ENCODE data around the gene UBR3. TPM values are rescaled to one million over a fixed set of nuclear protein-coding genes. Genes with fewer than 3 reads are reported as not detected.
"Not testable (repeated sequence)": the region's sequence is repeated elsewhere in the genome, so short reads cannot be mapped to it uniquely, and the experiment has no call there.

Gene UBR3
- total RNA-seq, 4 donors from 2014 or later: 101 to 192 (median 114) TPM

DNA sequence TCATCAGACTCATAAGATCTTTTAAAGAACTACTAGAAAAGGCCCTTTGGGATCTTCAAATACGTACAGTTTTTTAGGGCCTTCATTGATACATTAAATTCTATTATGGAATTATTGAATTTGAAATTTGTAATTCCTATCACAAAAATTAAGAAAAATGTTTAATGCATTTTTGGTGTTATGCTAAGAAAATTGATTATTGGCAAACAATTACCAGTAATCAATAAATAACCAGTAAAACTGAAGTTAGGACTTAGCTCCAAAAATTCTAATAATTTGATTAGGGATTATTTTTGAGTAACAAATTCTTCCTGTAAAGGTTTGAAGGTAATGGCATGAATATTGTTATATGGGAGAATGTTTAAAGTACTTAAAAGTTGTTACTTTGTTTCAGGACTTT is 119.3 kb downstream of the UBR3 start:
- H3K4me1 ChIP-seq: no peaks in the 10 kb centered on the region
- H3K36me3 ChIP-seq: peaks cover 3 to 5% of the 10 kb centered on the region in 2 donors
- WGBS, 2 donors: 98% methylated on average over 1 of the region's 1 CpG
- intact Hi-C loops (cut with DNase I): no loop called here
- no peak overlapping the region for H3K27ac ChIP-seq
- H3K27me3 ChIP-seq: no peaks in the 10 kb centered on the region
- no peak overlapping the region for H3K4me3 ChIP-seq (replicated peaks in 1 of 3)
- H3K9me3 ChIP-seq: no peaks in the 10 kb centered on the region
- no peak for TF ChIP-seq CTCF (IDR thresholded peaks at IDR 0.05)
- TF ChIP-seq POLR2A (IDR thresholded peaks at IDR 0.05): no peak
- no peak for DNase-seq

- no peaks in the 10 kb centered on the region for H3K9me3 ChIP-seq
- no peaks in the 10 kb centered on the region for H3K4me1 ChIP-seq
- DNase-seq: no peak
- TF ChIP-seq POLR2A (IDR thresholded peaks at IDR 0.05) (no peak), CTCF (IDR thresholded peaks at IDR 0.05) (no peak)
- peaks cover 13 to 18% of the 10 kb centered on the region in 2 donors for H3K36me3 ChIP-seq
- no peaks in the 10 kb centered on the region for H3K27me3 ChIP-seq
- intact Hi-C loops (cut with DNase I): no loop called here
- H3K27ac ChIP-seq: no peak overlapping the region
- H3K4me3 ChIP-seq (replicated peaks in 1 of 3): no peak overlapping the region
These were observed 128.7 kb downstream of the UBR3 start for GRCh38 chr2:169955940-169956339.

- H3K4me3 ChIP-seq (replicated peaks in 1 of 3); intact Hi-C loops (cut with DNase I); DNase-seq; H3K4me1 ChIP-seq; H3K27me3 ChIP-seq; H3K9me3 ChIP-seq; H3K27ac ChIP-seq: not testable (repeated sequence)
- WGBS, 2 donors: 94 to 97% methylated on average over 5 of the region's 5 CpGs
- peaks cover 16 to 18% of the 10 kb centered on the region in 2 donors for H3K36me3 ChIP-seq
These were observed 130.0 kb downstream of the UBR3 start for GRCh38 chr2:169957219-169957618.

DNA sequence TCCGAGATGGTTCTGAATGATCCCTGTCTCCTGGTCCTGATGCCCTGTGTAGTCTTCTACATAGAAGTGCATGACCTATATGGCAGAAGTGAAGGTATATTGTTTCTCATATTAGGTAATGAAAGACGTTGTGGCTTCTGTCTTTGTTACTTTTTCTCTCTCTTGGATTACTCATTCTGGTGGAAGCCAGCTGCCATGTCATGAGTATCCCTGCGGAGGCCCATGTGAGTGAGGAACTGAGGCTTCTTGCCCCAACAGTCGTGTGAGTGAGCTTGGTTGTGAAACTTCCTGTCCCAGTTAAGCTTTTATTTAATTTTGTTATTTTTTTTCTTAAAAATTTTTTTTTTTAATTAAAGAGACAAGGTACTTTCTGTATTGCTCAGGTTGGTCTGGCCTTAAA is 134.7 kb downstream of the UBR3 start:
- intact Hi-C loops (cut with DNase I): no loop called here
- Histone ChIP-seq H3K36me3 (peaks cover 16 to 23% of the 10 kb centered on the region in 2 donors), H3K4me1 (no peaks in the 10 kb centered on the region), H3K9me3 (no peaks in the 10 kb centered on the region), H3K4me3 (replicated peaks in 1 of 3) (no peak overlapping the region), H3K27ac (no peak overlapping the region), H3K27me3 (no peaks in the 10 kb centered on the region)
- TF ChIP-seq POLR2A (IDR thresholded peaks at IDR 0.05): no peak
- whole genome bisulfite sequencing, 2 donors: 88 to 91% methylated on average over 4 of the region's 4 CpGs
- no peak for DNase-seq

DNA sequence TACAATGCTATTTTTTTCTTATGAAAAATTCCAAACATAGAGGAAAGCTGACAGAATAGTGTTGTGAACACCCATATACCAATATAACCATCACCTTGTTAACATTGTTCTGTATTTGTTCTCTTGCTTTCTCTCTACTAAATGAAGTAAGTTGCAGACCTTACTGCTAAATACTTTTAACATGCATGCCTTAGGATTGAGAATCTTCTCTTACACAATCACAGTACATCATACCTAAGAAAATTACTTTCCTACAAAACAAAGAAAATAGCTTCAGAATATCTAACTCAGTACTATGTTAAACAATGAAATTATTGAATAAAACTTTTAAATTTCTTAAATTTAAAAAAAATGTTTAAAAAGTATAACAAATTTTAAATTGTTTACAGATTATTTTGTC is 136.5 kb downstream of the UBR3 start:
- Histone ChIP-seq H3K27me3 (no peaks in the 10 kb centered on the region), H3K4me1 (no peaks in the 10 kb centered on the region), H3K27ac (no peak overlapping the region), H3K9me3 (no peaks in the 10 kb centered on the region), H3K36me3 (peaks cover 15 to 16% of the 10 kb centered on the region in 2 donors), H3K4me3 (replicated peaks in 1 of 3) (no peak overlapping the region)
- intact Hi-C loops (cut with DNase I): no loop called here
- TF ChIP-seq CTCF (IDR thresholded peaks at IDR 0.05): no peak
- TF ChIP-seq POLR2A (IDR thresholded peaks at IDR 0.05): no peak
- no peak for DNase-seq

- Histone ChIP-seq H3K36me3 (peaks cover 6% of the 10 kb centered on the region in 2 donors), H3K27ac (no peak overlapping the region), H3K4me3 (replicated peaks in 1 of 3) (no peak overlapping the region), H3K4me1 (no peaks in the 10 kb centered on the region), H3K9me3 (no peaks in the 10 kb centered on the region), H3K27me3 (no peaks in the 10 kb centered on the region)
- 83 to 84% methylated on average over 2 of the region's 2 CpGs for WGBS, 2 donors
- DNase-seq: no peak
- TF ChIP-seq POLR2A (IDR thresholded peaks at IDR 0.05) (no peak), CTCF (IDR thresholded peaks at IDR 0.05) (no peak)
- intact Hi-C loops (cut with DNase I): no loop called here
These were observed 137.5 kb downstream of the UBR3 start for GRCh38 chr2:169964740-169965139.
